MG63 (cell line): ENCODE data around the gene GRB10. TPM values are rescaled to one million over a fixed set of nuclear protein-coding genes. Genes with fewer than 3 reads are reported as not detected.
A peak's percentile ranks its signal among the peaks of the same experiment; 100 is the strongest.

Experiments used
- DNase-seq: peaks from one replicate; pipeline ENCODE4 v3.0.0-alpha.2; 2020
- H3K27me3 ChIP-seq: fragments of 250-450 bp; sonication (Bioruptor Pico); 2 replicates; pipeline ENCODE4 v1.5.1; 2020; ENCODE audit warnings: mild to moderate bottlenecking, moderate library complexity
- H3K36me3 ChIP-seq: fragments of 250-450 bp; sonication (Bioruptor Pico); 2 replicates; pipeline ENCODE4 v1.5.1; 2020; ENCODE audit warnings: mild to moderate bottlenecking, moderate library complexity
- H3K4me3 ChIP-seq: fragments of 250-450 bp; sonication (Bioruptor Pico); 2 replicates; pipeline ENCODE4 v1.5.1; 2020; ENCODE audit warnings: mild to moderate bottlenecking, moderate library complexity
- H3K9me3 ChIP-seq: fragments of 250-450 bp; sonication (Bioruptor Pico); 2 replicates; pipeline ENCODE4 v1.5.1; 2020; ENCODE audit warnings: mild to moderate bottlenecking, moderate library complexity
- total RNA-seq: library from RNA; depleted of rRNA; stranded (reverse); fragments of >200 nt; shearing (Covaris generic); gene quantifications from 2 replicates; pipeline ENCODE4 v1.2.3, GENCODE V29; 2014; ENCODE audit warnings: low replicate concordance

GRB10 gene
- total RNA-seq, 1 experiment from 2014 or later, result 33.1 TPM

GRCh38 chr7:50644586-50644985 lies 138.1 kb downstream of the GRB10 start:
- no peaks in the 10 kb centered on the region for H3K27me3 ChIP-seq
- H3K36me3 ChIP-seq, result no peaks in the 10 kb centered on the region; the same call in none of the 2 replicates
- no peaks in the 10 kb centered on the region for H3K9me3 ChIP-seq
- no peak for DNase-seq
- no peak overlapping the region for H3K4me3 ChIP-seq

GRCh38 chr7:50644114-50644513 lies 138.6 kb downstream of the GRB10 start:
- no peak overlapping the region for H3K4me3 ChIP-seq
- H3K27me3 ChIP-seq, result no peaks in the 10 kb centered on the region
- no peaks in the 10 kb centered on the region for H3K9me3 ChIP-seq
- H3K36me3 ChIP-seq, result no peaks in the 10 kb centered on the region; the same call in 1 of the 2 replicates
- DNase-seq, result no peak

- DNase-seq, result no peak
- Histone ChIP-seq H3K4me3 (no peak overlapping the region), H3K9me3 (no peaks in the 10 kb centered on the region), H3K27me3 (no peaks in the 10 kb centered on the region), H3K36me3 (no peaks in the 10 kb centered on the region; the same call in 1 of the 2 replicates)
Measured at GRCh38 chr7:50641442-50642405, 141.0 kb downstream of the GRB10 start.

GRCh38 chr7:50640779-50641178 lies 141.9 kb downstream of the GRB10 start:
- H3K9me3 ChIP-seq, result no peaks in the 10 kb centered on the region
- no peak for DNase-seq
- no peak overlapping the region for H3K4me3 ChIP-seq
- no peaks in the 10 kb centered on the region; the same call in 1 of the 2 replicates for H3K36me3 ChIP-seq
- no peaks in the 10 kb centered on the region for H3K27me3 ChIP-seq

- no peak overlapping the region for H3K4me3 ChIP-seq
- peaks cover 3% of the 10 kb centered on the region; the same call in 1 of the 2 replicates for H3K9me3 ChIP-seq
- DNase-seq, result no peak
- no peaks in the 10 kb centered on the region; the same call in 1 of the 2 replicates for H3K36me3 ChIP-seq
- no peaks in the 10 kb centered on the region for H3K27me3 ChIP-seq
Measured at GRCh38 chr7:50640256-50640655, 142.4 kb downstream of the GRB10 start.

- no peak for DNase-seq
- peaks cover 10% of the 10 kb centered on the region for H3K9me3 ChIP-seq
- no peaks in the 10 kb centered on the region for H3K27me3 ChIP-seq
- no peaks in the 10 kb centered on the region; the same call in 1 of the 2 replicates for H3K36me3 ChIP-seq
- no peak overlapping the region for H3K4me3 ChIP-seq
Measured at GRCh38 chr7:50637725-50638643, 144.7 kb downstream of the GRB10 start.

- DNase-seq, result no peak
- Histone ChIP-seq H3K36me3 (no peaks in the 10 kb centered on the region), H3K9me3 (peaks cover 10% of the 10 kb centered on the region), H3K4me3 (no peak overlapping the region), H3K27me3 (no peaks in the 10 kb centered on the region)
Measured at GRCh38 chr7:50634378-50634777, 148.3 kb downstream of the GRB10 start.

- no peak for DNase-seq
- Histone ChIP-seq H3K36me3 (no peaks in the 10 kb centered on the region), H3K27me3 (no peaks in the 10 kb centered on the region), H3K9me3 (peaks cover 10% of the 10 kb centered on the region), H3K4me3 (no peak overlapping the region)
Measured at GRCh38 chr7:50633414-50633710, 149.3 kb downstream of the GRB10 start.

GRCh38 chr7:50632561-50633413 lies 149.9 kb downstream of the GRB10 start:
- no peak overlapping the region for H3K4me3 ChIP-seq
- H3K27me3 ChIP-seq, result no peaks in the 10 kb centered on the region
- H3K9me3 ChIP-seq, result peaks cover 10% of the 10 kb centered on the region
- DNase-seq, result peak; percentile 9
- no peaks in the 10 kb centered on the region for H3K36me3 ChIP-seq

GRCh38 chr7:50631639-50632038 lies 151.1 kb downstream of the GRB10 start:
- Histone ChIP-seq H3K27me3 (no peaks in the 10 kb centered on the region), H3K4me3 (no peak overlapping the region), H3K9me3 (peaks cover 10% of the 10 kb centered on the region), H3K36me3 (no peaks in the 10 kb centered on the region)
- no peak for DNase-seq

GRCh38 chr7:50631100-50631499 lies 151.6 kb downstream of the GRB10 start:
- H3K4me3 ChIP-seq, result no peak overlapping the region
- no peak for DNase-seq
- no peaks in the 10 kb centered on the region for H3K36me3 ChIP-seq
- H3K27me3 ChIP-seq, result no peaks in the 10 kb centered on the region
- peaks cover 10% of the 10 kb centered on the region for H3K9me3 ChIP-seq

GRCh38 chr7:50629238-50629901 lies 153.3 kb downstream of the GRB10 start:
- Histone ChIP-seq H3K27me3 (no peaks in the 10 kb centered on the region), H3K9me3 (peaks cover 4% of the 10 kb centered on the region; the same call in 1 of the 2 replicates), H3K36me3 (peaks cover 6% of the 10 kb centered on the region; the same call in 1 of the 2 replicates), H3K4me3 (no peak overlapping the region)
- DNase-seq, result no peak

- no peak overlapping the region for H3K4me3 ChIP-seq
- H3K36me3 ChIP-seq, result peaks cover 6% of the 10 kb centered on the region; the same call in 1 of the 2 replicates
- H3K9me3 ChIP-seq, result no peaks in the 10 kb centered on the region
- H3K27me3 ChIP-seq, result no peaks in the 10 kb centered on the region
- DNase-seq, result no peak
Measured at GRCh38 chr7:50628434-50629084, 154.1 kb downstream of the GRB10 start.

- no peaks in the 10 kb centered on the region for H3K9me3 ChIP-seq
- no peak for DNase-seq
- H3K36me3 ChIP-seq, result peaks cover 6% of the 10 kb centered on the region; the same call in 1 of the 2 replicates
- H3K4me3 ChIP-seq, result no peak overlapping the region
- H3K27me3 ChIP-seq, result no peaks in the 10 kb centered on the region
Measured at GRCh38 chr7:50627824-50628361, 154.8 kb downstream of the GRB10 start.

GRCh38 chr7:50626286-50626685 lies 156.4 kb downstream of the GRB10 start:
- no peaks in the 10 kb centered on the region for H3K9me3 ChIP-seq
- no peaks in the 10 kb centered on the region for H3K27me3 ChIP-seq
- H3K36me3 ChIP-seq, result peaks cover 6% of the 10 kb centered on the region; the same call in 1 of the 2 replicates
- no peak overlapping the region for H3K4me3 ChIP-seq
- DNase-seq, result no peak
